NB4 (cell line): Measurements from ENCODE around the gene RSL1D1.

Source experiments
- DNase-seq: peaks from one replicate; pipeline ENCODE4 v3.0.0; 2010; ENCODE audit warnings: low read depth
- H3K4me3 ChIP-seq: one replicate; pipeline ENCODE4 v1.5.1; 2011; ENCODE audit warnings: mild to moderate bottlenecking, low read depth, low read length, moderate library complexity
- CTCF ChIP-seq: IDR thresholded peaks from one replicate; pipeline ENCODE4 v1.5.1; 2012; ENCODE audit warnings: low read depth, low read length
- MAX ChIP-seq: IDR thresholded peaks from 2 replicates; pipeline ENCODE4 v1.6.1; 2011; ENCODE audit warnings: low read depth, low read length
- MYC ChIP-seq: IDR thresholded peaks from 2 replicates; pipeline ENCODE4 v1.6.1; 2011; ENCODE audit warnings: low read depth, low read length
- POLR2A ChIP-seq: IDR thresholded peaks from 2 replicates; pipeline ENCODE4 v1.6.1; 2011; ENCODE audit warnings: mild to moderate bottlenecking; ENCODE audit not compliant: insufficient read length; ENCODE audit errors: extremely low read depth

RSL1D1 gene

GRCh38 chr16:11795887-11796226 lies 55.5 kb downstream of the RSL1D1 start:
- peak overlapping the region; percentile 89 for H3K4me3 ChIP-seq
- no peak for TF ChIP-seq CTCF
- no peak for TF ChIP-seq POLR2A
- TF ChIP-seq MAX, result no peak
- TF ChIP-seq MYC, result no peak
- DNase-seq, result no peak

GRCh38 chr16:11794996-11795886 lies 56.1 kb downstream of the RSL1D1 start:
- no peak for DNase-seq
- TF ChIP-seq MAX, result no peak
- peak overlapping the region; percentile 89 for H3K4me3 ChIP-seq

- no peak overlapping the region for H3K4me3 ChIP-seq
- TF ChIP-seq MAX (no peak), MYC (no peak), POLR2A (no peak), CTCF (no peak)
- DNase-seq, result no peak
Measured at GRCh38 chr16:11794447-11794846, 56.9 kb downstream of the RSL1D1 start.

- no peak for DNase-seq
- TF ChIP-seq POLR2A, result no peak
Measured at GRCh38 chr16:11793840-11794239, 57.5 kb downstream of the RSL1D1 start.

GRCh38 chr16:11792410-11793241 lies 58.7 kb downstream of the RSL1D1 start:
- no peak for TF ChIP-seq POLR2A
- no peak for TF ChIP-seq MAX
- no peak for TF ChIP-seq MYC
- TF ChIP-seq CTCF, result no peak
- H3K4me3 ChIP-seq, result no peak overlapping the region
- DNase-seq, result no peak

More at GRCh38 chr16:11793840-11794239, 57.5 kb downstream of the RSL1D1 start:
- peak overlapping the region; percentile 4 for H3K4me3 ChIP-seq

- no peak for TF ChIP-seq CTCF
- TF ChIP-seq POLR2A, result no peak
- TF ChIP-seq MYC, result no peak
- no peak for TF ChIP-seq MAX
- no peak for DNase-seq
- H3K4me3 ChIP-seq, result no peak overlapping the region
Measured at GRCh38 chr16:11791144-11791828, 60.1 kb downstream of the RSL1D1 start.
